ENCODE measurements around the gene XXYLT1. TPM values are rescaled to one million over a fixed set of nuclear protein-coding genes. Genes with fewer than 3 reads are reported as not detected.

XXYLT1 gene
- total and polyA plus RNA-seq, 9 of the 15 experiments (the other 6 are each of a cell fraction or from before 2014, with no cell fraction given), result 1.9 to 18.9 (median 15.0) TPM

DNA sequence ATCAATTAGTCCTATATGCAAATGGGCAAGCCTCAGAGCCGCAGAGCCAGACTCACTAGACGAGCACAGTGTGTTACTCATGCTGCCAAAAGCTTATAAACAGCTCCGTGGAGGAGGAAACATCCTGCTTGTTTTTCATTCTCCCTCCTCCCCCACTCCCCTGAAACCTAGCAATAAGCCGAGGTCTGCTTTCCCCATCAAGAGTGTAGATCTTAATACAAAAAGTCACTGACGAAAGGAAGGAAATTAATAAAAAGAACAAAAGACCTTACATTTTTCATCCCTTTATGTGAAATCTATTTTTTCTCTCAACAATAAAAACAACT, 88.5 kb downstream of the XXYLT1 start (continued):
- TF ChIP-seq, protein P1, sequence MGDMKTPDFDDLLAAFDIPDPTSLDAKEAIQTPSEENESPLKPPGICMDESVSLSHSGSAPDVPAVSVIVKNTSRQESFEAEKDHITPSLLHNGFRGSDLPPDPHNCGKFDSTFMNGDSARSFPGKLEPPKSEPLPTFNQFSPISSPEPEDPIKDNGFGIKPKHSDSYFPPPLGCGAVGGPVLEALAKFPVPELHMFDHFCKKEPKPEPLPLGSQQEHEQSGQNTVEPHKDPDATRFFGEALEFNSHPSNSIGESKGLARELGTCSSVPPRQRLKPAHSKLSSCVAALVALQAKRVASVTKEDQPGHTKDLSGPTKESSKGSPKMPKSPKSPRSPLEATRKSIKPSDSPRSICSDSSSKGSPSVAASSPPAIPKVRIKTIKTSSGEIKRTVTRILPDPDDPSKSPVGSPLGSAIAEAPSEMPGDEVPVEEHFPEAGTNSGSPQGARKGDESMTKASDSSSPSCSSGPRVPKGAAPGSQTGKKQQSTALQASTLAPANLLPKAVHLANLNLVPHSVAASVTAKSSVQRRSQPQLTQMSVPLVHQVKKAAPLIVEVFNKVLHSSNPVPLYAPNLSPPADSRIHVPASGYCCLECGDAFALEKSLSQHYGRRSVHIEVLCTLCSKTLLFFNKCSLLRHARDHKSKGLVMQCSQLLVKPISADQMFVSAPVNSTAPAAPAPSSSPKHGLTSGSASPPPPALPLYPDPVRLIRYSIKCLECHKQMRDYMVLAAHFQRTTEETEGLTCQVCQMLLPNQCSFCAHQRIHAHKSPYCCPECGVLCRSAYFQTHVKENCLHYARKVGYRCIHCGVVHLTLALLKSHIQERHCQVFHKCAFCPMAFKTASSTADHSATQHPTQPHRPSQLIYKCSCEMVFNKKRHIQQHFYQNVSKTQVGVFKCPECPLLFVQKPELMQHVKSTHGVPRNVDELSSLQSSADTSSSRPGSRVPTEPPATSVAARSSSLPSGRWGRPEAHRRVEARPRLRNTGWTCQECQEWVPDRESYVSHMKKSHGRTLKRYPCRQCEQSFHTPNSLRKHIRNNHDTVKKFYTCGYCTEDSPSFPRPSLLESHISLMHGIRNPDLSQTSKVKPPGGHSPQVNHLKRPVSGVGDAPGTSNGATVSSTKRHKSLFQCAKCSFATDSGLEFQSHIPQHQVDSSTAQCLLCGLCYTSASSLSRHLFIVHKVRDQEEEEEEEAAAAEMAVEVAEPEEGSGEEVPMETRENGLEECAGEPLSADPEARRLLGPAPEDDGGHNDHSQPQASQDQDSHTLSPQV (IDR thresholded peaks at IDR 0.05), result peak; percentile 49
- TF ChIP-seq ZNF583 (CRISPR knock-in tag; IDR thresholded peaks at IDR 0.05) (no peak), ZNF12 (CRISPR knock-in tag; IDR thresholded peaks at IDR 0.05) (no peak), SAFB (IDR thresholded peaks at IDR 0.05; ENCODE audit: borderline replicate concordance, low read depth, low read length) (no peak), ZKSCAN3 (CRISPR knock-in tag; IDR thresholded peaks at IDR 0.05) (no peak), MBD2 (IDR thresholded peaks at IDR 0.05; ENCODE audit: borderline replicate concordance, low read depth) (no peak), PTRF (tag; IDR thresholded peaks at IDR 0.05) (no peak), LEF1 (IDR thresholded peaks at IDR 0.05) (peak; percentile 46; the same call in 1 of the 2 replicates), BHLHE40 (IDR thresholded peaks at IDR 0.05; ENCODE audit: low read length) (no peak), ZNF140 (CRISPR knock-in tag; IDR thresholded peaks at IDR 0.05) (no peak), EGR1 (conservative IDR thresholded peaks at IDR 0.05) (0 out of 2 replicates have a peak, but pooled peaks have one; percentile 12), TAL1 (IDR thresholded peaks at IDR 0.05) (no peak), THRB (CRISPR knock-in tag; conservative IDR thresholded peaks at IDR 0.05) (no peak), ZNF175 (CRISPR knock-in tag; IDR thresholded peaks at IDR 0.05; ENCODE audit: low read depth) (peak; percentile 21; the same call in 1 of the 2 replicates), TEAD1 (CRISPR knock-in tag; IDR thresholded peaks at IDR 0.05) (no peak), POLR2AphosphoS2 (IDR thresholded peaks at IDR 0.05; ENCODE audit: low read length) (no peak), POLR2A (conservative IDR thresholded peaks at IDR 0.05) (no peak), MEIS2 (IDR thresholded peaks at IDR 0.05; ENCODE audit: partially characterized antibody) (peak; percentile 71), GTF2A2 (tag; IDR thresholded peaks at IDR 0.05) (no peak), ZNF76 (CRISPR knock-in tag; IDR thresholded peaks at IDR 0.05; ENCODE audit: borderline replicate concordance) (no peak)
- TF ChIP-seq, protein P2, sequence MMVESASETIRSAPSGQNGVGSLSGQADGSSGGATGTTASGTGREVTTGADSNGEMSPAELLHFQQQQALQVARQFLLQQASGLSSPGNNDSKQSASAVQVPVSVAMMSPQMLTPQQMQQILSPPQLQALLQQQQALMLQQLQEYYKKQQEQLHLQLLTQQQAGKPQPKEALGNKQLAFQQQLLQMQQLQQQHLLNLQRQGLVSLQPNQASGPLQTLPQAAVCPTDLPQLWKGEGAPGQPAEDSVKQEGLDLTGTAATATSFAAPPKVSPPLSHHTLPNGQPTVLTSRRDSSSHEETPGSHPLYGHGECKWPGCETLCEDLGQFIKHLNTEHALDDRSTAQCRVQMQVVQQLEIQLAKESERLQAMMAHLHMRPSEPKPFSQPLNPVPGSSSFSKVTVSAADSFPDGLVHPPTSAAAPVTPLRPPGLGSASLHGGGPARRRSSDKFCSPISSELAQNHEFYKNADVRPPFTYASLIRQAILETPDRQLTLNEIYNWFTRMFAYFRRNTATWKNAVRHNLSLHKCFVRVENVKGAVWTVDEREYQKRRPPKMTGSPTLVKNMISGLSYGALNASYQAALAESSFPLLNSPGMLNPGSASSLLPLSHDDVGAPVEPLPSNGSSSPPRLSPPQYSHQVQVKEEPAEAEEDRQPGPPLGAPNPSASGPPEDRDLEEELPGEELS (CRISPR knock-in tag; IDR thresholded peaks at IDR 0.05; ENCODE audit: borderline replicate concordance), result no peak
- TF ChIP-seq, protein P3, sequence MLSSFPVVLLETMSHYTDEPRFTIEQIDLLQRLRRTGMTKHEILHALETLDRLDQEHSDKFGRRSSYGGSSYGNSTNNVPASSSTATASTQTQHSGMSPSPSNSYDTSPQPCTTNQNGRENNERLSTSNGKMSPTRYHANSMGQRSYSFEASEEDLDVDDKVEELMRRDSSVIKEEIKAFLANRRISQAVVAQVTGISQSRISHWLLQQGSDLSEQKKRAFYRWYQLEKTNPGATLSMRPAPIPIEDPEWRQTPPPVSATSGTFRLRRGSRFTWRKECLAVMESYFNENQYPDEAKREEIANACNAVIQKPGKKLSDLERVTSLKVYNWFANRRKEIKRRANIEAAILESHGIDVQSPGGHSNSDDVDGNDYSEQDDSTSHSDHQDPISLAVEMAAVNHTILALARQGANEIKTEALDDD (IDR thresholded peaks at IDR 0.05), result 0 out of 2 replicates have a peak, but pooled peaks have one; percentile 24

Measured in K562 (cell line).